Bronchial epithelial cell (primary cell): ENCODE measurements around the gene DACT2. TPM values are rescaled to one million over a fixed set of nuclear protein-coding genes. Genes with fewer than 3 reads are reported as not detected.

Experiments used
- DNase-seq: peaks from one replicate; pipeline ENCODE4 v3.0.0-alpha.2; 2010; ENCODE audit warnings: low read depth
- FAIRE-seq: peaks from 2 replicates; lab custom pipeline; 2011; peaks lifted over from hg19 to GRCh38; lab: Jason Lieb, UNC
- H3K27me3 ChIP-seq: 2 replicates; pipeline ENCODE4 v1.5.1; 2011; ENCODE audit warnings: low read length; ENCODE audit not compliant: control insufficient read depth, insufficient read depth
- H3K36me3 ChIP-seq: 2 replicates; pipeline ENCODE4 v1.5.1; 2011; ENCODE audit warnings: low read length; ENCODE audit not compliant: control insufficient read depth, insufficient read depth
- H3K4me3 ChIP-seq: 2 replicates; pipeline ENCODE4 v1.5.1; 2011; ENCODE audit warnings: mild to moderate bottlenecking, low read depth, low read length, control low read depth
- CTCF ChIP-seq: IDR thresholded peaks from 2 replicates; pipeline ENCODE4 v1.5.1; 2011; ENCODE audit warnings: mild to moderate bottlenecking, moderate library complexity, low read length, control low read depth, inconsistent platforms; ENCODE audit not compliant: insufficient read depth, severe bottlenecking
- total RNA-seq: library from RNA; depleted of rRNA; stranded (reverse); fragments of >200 nt; gene quantifications from 2 replicates; pipeline ENCODE4 v1.2.1, GENCODE V29; 2014

Gene DACT2
- total RNA-seq, 1 donor from 2014 or later = 1.3 TPM

GRCh38 chr6:168365422-168366165 is 46.0 kb upstream of the DACT2 start:
- DNase-seq = no peak
- Histone ChIP-seq H3K4me3 (no peak overlapping the region), H3K36me3 (no peaks in the 10 kb centered on the region), H3K27me3 (no peaks in the 10 kb centered on the region)
- TF ChIP-seq CTCF = no peak
- no peak for FAIRE-seq

- H3K27me3 ChIP-seq = no peaks in the 10 kb centered on the region
- no peak for TF ChIP-seq CTCF
- no peak for DNase-seq
- no peak for FAIRE-seq
- no peak overlapping the region for H3K4me3 ChIP-seq
- no peaks in the 10 kb centered on the region for H3K36me3 ChIP-seq
Measured at GRCh38 chr6:168364793-168365421, 45.3 kb upstream of the DACT2 start.

GRCh38 chr6:168363811-168364792 is 44.5 kb upstream of the DACT2 start:
- DNase-seq (no peak), FAIRE-seq (no peak)
- TF ChIP-seq CTCF = no peak
- Histone ChIP-seq H3K36me3 (no peaks in the 10 kb centered on the region), H3K27me3 (no peaks in the 10 kb centered on the region), H3K4me3 (no peak overlapping the region)

- no peaks in the 10 kb centered on the region for H3K27me3 ChIP-seq
- FAIRE-seq (no peak), DNase-seq (no peak)
- no peaks in the 10 kb centered on the region for H3K36me3 ChIP-seq
- no peak overlapping the region for H3K4me3 ChIP-seq
- TF ChIP-seq CTCF = no peak
Measured at GRCh38 chr6:168363302-168363701, 43.7 kb upstream of the DACT2 start.

GRCh38 chr6:168362276-168362990 is 42.9 kb upstream of the DACT2 start:
- no peaks in the 10 kb centered on the region for H3K36me3 ChIP-seq
- TF ChIP-seq CTCF = no peak
- FAIRE-seq (no peak), DNase-seq (no peak)
- no peaks in the 10 kb centered on the region for H3K27me3 ChIP-seq
- H3K4me3 ChIP-seq = no peak overlapping the region
